Ramos (cell line): Measurements from ENCODE around the gene GPX2.

Experiments used
- in situ Hi-C: fragments of 300-500 bp; cut with MboI; formaldehyde crosslinking; loops from one replicate; pipeline ENCODE4 v1.14.3; 2022; ENCODE audit warnings: low sequenced_read_pairs; ENCODE audit not compliant: unreplicated experiment

GPX2 gene

DNA sequence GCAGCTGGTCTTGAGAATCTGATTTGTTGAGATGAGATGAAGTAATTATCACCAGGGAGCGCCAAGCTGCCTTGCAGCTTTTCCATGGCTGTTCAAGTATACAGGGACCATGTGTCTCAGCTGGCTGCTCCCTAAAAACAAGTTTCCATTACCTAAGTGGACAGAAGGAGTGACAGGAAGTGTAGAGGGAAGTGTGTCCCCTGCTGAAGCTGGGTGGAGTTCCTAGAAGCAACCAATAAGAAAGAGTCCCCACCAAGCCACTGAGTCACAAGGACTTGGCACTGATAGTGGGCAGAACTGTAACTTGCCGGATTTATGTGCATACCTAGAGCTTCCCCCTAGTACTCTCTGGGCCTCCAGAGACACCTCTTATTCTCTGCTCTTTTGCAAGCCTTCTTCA, 1.5 kb upstream of the GPX2 start:
- in situ Hi-C loops: no loop called here

DNA sequence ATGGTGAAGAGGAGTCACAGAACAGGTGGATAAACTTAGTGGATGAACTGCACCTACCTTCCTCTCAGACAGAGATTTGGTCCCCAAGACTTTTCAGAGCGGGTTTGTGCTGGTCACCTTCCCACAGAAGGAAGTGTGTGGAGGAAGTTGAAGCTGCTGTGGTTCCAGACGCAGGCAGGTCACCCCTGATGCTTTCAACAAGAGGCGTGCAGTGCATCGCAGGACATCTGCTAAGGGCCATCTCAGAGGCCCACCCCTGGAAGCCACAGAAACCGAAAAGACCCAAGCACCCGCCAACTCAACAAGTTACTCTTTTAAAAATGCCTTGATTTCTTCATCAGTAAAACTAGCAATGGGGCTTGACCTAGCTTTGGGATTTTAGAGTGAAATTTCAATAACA, 1.0 kb upstream of the GPX2 start:
- in situ Hi-C loops: no loop called here

DNA sequence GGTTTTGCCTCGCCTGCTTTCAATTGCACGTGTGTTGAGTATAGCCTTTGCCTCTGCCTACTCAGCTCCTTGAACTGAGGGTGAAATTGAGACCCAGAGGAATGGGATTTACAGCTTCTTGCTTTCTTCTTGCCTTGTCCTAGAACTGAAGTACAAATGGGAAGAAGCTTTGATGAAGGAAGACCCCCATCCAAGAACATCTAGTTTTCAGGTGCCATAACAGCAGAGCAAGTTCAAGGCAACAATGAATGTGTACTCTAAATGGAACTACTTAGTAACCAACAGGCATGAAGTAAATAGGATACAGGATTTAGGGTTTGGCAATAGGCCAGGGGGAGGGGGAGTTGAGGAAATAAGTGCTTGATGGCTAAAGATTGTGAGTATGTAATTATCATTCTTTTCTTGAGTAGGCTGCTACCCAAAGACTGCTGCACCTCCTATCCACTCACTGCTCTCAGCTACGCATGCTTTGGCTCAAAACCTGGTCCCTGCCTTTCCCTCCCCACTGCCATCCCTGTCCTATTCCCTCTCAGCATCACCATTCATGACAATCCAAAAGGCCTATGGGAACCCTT, 2.1 kb downstream of the GPX2 start:
- in situ Hi-C loops: no loop called here

DNA sequence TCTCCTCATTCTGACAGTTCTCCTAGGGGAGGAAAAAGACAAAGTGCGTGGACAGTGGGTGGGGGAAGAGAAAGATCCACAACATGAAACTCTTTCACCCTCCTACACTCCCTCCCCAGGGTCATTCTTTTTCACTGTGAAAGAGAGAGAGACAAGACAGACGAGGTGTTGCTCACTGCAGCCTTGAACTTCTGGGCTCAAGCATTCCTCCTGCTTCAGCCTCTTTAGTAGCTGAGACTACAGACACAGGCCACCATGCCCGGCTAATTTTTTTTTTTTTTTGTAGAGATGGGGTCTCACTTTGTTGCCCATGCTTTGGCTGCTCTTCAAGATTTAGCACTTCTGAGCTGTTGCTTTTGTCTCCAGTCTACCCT, 2.7 kb downstream of the GPX2 start:
- in situ Hi-C loops: no loop called here

DNA sequence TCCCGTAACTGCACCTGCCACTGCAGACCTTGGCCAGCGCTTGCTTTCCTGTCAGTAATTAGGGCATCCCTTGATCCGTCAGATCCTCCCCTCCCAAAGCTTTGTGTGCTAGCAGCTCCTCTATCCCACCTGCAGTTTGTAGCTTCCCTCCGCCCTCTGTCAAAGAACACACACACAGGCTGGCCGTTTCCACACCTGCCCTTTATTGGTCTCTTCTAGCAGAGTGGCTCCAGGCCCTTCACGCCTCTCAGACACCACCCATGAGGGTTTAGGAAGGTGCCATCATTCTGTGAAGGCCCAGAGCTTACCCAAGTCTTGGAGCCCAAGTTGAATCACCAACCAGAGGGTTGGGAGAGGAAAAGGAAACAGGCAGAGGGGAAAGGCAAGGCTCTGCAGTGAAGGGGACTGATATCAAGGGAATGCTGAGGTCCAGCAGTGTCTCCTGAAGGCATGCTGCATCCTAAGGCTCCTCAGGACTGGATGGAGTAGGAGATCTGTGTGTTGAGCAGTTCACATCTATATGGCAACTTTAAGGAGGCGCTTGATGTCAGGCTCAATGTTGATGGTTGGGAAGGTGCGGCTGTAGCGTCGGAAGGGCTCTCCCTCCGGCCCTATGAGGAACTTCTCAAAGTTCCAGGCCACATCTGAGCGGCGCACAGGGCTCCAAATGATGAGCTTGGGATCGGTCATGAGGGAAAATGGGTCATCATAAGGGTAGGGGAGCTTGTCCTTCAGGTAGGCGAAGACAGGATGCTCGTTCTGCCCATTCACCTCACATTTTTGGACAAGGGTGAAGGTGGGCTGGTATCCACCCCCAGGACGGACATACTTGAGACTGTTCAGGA, 3.4 kb downstream of the GPX2 start:
- in situ Hi-C loops: no loop called here

DNA sequence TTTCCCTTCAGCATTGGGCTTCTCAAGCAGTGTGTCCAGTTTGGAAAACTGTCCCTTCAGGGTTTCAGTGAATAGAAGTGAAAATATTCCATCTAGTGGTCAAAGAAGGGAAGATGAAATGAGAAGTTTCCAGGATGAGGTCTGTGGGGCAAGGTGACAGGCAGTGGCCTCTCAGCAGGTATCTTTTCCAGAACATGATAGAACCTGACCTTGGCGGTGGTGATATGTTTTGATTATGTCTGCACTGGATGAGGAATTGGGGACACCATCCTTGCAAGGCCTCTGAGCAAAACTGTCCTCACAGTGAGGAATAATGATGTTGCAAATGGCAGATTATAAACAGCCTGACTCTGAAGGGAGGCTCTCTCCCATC, 4.7 kb downstream of the GPX2 start:
- in situ Hi-C loops: no loop called here

DNA sequence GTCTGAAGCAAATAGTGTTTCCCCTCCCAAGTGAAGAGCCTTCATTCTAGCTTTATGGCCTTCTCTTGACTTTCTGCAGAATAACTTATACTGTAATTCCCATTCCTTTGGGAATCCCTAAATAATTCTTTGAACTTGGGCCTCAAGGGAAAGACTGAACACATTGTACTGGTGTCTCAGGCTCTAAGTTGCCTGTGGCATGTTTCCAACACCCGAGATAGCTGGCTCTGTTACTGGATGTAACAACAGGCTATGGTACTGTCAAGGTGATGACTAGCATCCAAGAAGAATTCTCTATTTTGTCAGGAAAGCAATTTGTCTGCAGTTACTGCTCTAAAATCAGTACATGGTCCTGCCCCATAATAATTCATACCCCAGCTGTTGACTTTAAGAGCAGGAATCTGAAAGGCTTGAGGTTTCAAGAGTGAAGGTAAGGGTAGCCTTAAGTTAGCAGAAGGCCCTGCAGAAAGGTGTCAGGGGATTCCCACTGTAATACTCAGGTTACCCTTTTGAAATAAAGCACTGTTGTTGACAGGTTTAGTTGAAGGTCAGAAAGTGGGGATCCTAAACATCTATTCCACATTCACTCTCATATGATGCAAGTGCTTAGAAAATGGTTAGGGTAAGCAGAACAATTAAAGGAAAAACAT, 5.2 kb downstream of the GPX2 start:
- in situ Hi-C loops: no loop called here

DNA sequence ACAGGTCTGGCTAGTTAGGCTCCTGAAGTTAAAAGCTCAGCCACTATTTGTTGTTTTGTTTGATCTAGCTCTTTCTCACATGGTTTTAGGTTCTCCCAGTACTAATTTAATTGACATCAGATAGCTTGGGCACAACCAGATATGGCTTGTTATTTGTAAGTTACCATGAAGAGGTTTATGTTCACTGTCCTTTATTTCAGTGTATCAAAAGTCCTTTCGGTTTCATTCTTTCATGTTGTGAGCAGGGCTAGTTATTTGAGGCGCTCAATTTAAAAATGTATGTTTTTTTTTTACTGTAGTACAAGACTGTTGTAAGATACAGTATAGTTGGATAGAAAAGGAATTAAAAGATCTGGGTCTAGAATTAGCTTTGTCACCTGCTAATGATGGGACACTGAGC, 7.0 kb downstream of the GPX2 start:
- in situ Hi-C loops: no loop called here

DNA sequence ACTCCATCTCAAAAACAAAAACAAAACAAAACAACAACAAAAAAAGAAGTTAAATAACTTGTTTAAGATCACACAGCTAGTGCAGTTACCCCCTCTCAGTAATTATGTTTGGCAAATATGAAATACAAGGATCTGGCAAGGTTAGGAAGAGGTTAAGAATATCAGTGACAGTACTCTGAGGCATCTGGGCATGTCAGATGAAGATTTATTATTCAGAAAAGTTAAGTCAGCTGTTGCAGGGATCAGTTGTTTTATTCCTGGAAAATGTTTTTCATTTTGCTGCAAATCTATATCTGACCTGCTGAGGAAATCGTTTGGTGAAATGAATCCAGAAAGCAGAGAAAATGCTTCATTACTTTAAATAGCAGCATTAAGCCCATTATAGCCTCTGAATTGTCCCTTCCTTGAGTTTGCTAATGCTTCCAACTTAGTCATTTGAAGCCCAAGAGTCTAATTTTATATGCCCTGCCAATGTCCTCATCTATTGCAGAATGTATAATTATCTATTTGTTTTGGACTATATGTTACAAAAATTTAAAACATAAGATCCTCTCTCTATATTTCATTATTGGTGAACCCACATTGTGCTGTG, 8.1 kb downstream of the GPX2 start:
- in situ Hi-C loops: no loop called here

DNA sequence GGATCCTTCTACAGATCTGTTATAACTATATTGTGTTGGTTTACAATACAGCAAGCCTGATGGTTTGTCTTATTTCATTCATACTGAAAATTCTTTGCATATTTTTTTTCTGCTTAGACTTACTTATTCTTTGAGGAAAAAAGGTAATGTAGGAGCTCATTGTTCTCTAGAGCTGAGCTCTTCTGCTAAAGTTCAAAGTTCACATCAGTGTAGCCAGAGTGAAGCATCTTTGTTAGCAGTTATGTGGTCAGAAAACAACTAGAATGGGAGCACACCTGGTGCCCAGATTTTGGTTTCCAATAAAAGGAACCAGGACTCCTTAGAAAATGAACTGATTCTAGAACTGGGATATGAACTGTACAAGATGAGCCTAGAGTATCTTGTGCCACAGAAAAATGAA, 10.3 kb downstream of the GPX2 start:
- in situ Hi-C loops: no loop called here

DNA sequence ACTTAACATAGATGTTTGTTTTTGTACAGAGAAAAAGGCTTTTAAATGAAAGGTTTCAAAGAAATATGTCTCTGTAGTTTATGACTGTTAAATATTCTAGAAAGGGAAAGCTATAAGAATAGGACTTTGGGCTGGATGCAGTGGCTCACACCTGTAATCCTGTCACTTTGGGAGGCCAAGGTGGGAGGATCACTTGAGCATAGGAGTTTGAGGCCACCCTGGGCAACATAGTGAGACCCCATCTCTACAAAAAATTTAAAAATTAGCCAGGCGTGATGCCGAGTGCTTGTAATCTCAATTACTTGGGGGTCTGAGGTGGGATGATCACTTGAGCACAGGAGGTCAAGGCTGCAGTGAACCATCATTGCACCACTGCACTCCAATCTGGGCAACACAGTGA, 11.4 kb downstream of the GPX2 start:
- in situ Hi-C loops: no loop called here

DNA sequence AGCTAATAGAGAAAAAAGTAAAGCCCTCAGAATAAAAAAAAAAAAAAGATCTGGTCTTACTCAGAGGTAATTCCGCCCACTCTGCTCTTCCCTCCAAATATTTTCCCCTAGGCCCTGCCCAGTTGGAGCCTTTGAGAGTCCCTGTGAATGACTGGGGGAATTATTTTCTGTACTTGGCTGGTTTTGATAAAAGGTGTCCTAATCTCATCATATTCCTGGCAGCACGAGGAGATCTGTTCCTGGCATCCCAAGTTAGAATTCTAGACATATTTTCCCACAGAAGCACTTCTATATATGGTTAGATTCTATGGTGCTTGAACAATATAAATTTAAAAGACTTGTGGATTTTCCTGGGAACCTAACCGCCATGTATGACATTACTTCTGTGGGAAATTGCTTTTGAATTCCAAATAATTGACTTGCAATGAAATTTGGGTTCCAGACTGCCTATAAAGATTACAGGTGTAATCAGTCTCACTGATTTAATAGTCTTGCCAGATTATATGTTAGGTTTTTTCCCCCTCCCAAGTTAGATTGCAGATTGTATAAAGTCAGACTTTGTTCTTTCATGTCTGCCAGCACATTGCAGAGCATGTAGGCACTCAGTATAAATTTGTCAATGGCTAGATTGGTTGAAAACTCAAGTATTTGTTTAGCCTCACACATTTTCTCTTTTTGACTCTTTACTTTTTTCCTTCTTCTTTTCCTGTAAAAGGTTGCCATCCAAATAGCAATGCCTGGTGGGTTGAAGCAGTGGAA, 12.3 kb downstream of the GPX2 start:
- in situ Hi-C loops: no loop called here

DNA sequence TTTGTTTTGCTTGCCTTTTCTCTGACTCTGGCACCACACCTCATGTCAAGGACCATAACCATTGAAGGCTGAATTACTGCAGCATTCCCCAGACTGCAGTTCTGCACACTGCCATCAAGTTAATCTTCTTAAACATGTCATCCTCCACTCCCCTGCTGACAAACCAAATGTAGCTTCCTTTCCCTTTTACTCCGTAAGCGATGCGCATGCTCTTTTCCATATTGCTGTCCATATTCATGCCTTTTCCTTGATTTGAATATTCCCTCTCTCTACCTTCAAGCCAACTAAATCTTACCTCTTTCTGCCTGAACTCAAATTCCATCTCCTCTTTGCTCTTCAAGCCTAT, 13.6 kb downstream of the GPX2 start:
- in situ Hi-C loops: no loop called here

DNA sequence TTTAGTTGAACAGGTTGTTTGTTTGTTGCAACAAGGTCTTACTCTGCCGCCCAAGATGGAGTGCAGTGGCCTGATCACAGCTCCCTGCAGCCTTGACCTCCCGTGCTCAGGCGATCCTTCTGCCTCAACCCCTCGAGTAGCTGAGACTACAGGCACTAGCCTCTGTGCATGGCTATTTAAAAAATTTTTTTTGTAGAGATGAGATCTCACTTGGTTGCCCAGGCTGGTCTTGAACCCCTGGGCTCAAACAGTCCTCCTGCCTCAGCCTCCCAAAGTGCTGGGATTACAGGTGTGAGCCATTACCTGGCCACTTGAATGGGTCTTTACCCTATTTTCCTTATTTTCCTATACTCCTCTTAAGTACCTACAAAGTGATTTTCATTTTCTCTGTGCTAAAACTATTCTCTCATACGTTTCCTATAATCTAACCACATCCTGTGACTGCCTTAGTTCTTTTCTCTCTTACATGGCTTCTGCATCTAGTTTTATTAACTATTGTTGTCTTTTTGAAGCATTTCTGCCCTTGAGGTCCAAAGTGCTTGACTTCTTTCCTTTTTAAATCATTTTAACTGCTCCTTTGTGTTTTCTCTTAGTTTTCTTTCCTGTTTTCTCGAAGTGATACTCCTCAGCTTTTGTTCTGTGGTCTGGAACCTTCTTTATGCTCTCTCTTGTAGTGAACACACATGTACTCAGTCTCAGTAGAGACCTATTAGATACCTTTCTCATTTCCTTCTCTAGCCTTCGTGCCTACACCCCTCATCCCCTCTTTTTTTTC, 14.1 kb downstream of the GPX2 start:
- in situ Hi-C loops: no loop called here

DNA sequence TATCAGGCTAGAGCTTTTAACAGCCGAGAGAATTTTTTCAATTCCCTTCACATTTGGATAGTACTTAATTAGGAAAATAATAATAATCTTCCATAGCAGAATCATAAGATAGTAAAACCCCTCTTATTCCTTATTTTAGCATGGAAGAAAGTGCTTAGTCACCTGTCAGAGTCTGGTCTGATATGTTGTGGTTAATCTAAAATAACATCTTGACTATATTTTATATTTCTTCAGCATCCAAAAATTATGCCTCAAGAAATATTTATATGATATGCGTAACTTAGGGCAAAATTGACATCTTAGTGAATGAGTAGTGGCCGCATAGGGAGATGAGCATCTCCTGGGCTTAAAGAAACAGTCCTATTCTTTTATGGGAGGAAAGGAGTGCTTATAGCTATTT, 15.5 kb downstream of the GPX2 start:
- in situ Hi-C loops: no loop called here

DNA sequence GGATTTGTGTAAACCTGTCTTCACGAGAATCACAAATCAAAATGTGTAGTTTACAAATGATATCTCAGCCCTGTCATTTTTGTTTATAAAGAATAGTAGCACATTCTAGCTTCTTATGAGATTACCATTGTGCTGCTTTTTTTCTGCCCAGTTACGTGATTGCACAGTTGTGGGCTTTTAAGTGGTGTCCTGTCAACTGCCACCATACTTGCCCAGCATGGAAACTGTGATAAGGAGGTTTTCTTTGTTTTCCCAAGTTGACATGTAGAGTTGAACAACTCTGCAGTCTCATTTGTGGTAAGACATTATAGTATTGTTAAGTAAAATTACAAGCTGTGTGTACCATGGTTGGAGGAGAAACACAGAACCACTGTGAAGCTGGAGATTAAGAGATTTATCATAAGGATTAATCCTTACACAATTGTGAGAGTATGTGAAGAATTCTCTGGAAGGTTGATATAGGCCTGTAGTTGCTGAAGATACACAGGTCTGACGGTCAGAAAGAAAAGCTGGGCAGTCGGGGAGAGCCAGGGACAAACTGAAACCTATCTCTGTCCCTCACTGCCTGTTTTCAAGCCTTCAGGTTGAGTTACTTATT, 16.0 kb downstream of the GPX2 start:
- in situ Hi-C loops: no loop called here

DNA sequence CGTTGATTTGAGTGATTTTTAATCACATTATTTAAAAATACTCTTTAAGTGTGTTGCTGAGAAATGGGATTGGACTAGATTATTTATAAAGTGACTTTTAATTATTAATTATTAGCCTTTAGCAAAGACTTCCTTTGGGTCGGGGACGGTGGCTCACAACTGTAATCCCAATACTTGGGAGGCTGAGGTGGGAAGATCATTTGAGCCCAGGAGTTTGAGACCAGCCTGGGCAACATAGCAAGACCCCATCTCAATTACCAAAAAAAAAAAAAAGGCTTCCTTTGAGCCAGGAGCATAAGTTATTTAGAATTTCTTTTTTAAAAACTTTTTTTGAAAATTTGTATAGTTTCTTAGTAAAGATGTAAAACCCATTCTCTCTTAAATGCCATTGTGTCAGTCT, 19.5 kb downstream of the GPX2 start:
- in situ Hi-C loops: no loop called here

DNA sequence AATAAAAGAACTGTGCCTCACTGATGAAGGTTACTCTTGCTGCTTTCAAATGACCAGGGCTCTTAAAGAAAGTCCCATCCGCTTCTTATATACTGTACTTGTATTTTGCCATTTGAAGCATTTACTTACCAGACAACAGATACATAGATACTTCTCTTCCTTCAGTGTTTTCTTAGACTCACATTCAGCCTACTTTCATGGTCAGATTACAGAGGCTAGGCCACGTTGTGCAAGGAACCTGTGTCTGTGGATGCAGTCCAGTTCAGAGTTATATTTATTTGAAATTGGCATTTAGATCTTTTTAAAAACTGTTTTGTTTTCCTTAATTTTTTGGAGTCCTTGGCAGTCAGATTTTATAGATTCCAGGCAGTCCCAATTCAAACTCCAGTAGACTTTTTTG, 22.1 kb downstream of the GPX2 start:
- in situ Hi-C loops: no loop called here

DNA sequence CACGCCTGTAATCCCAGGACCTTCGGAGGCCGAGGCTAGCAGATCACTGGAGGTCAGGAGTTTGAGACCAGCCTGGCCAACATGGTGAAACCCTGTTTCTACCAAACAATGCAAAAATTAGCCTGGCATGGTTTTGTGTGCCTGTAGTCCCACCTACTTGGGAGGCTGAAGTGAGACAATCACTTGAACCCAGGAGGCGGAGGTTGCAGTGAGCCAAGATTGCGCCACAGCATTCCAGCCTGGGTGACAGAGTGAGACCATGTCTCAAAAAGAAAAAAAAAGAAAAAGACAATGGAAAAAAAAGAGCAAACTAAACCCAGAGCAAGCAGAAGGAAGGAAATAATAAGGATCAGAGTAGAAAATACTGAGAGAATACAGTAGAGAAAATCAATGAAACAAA, 22.9 kb downstream of the GPX2 start:
- in situ Hi-C loops: no loop called here

DNA sequence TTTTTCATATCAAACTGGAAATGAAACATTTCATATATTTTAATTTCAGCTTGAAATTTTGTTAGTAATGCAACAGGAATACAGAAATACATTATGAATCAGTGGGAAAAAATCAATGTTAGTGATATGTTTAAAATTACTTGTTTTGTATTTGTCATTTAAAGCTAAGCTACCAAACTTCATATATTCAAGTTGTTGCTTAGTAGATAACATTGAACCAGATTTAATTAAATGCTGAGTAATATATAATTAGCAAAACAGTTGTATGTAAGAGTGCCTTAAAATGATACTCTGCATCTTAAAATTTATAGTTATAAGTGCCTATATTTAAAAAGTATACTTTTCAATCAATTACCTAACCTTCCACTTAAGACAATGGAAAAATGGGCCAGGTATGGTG, 23.3 kb downstream of the GPX2 start:
- in situ Hi-C loops: no loop called here
